Small intestine (tissue), 7 donors: ENCODE measurements around the gene KTN1. TPM values are rescaled to one million over a fixed set of nuclear protein-coding genes. Genes with fewer than 3 reads are reported as not detected.

Experiments used
- DNase-seq, 2 donors: peaks; one replicate each; pipeline versions ENCODE4 v3.0.0 to v3.0.0-alpha.2; 2013
- FAIRE-seq: peaks from 2 replicates; lab custom pipeline; 2012; peaks lifted over from hg19 to GRCh38; lab: Jason Lieb, UNC
- H3K27ac ChIP-seq, 3 donors: one replicate each; pipeline ENCODE4 v1.5.1; 2013; ENCODE audit warnings: low read length in 2 of 3, mild to moderate bottlenecking in 2 of 3, control low read depth in 1 of 3, inconsistent platforms in 1 of 3, low read depth in 1 of 3, moderate library complexity in 1 of 3
- H3K27me3 ChIP-seq, 3 donors: one replicate each; pipeline ENCODE4 v1.6.1; 2013; ENCODE audit warnings: low read length in 3 of 3, inconsistent platforms in 1 of 3; ENCODE audit not compliant: control insufficient read depth in 3 of 3, insufficient read depth in 3 of 3
- H3K36me3 ChIP-seq, 3 donors: one replicate each; pipeline ENCODE4 v1.6.1; 2013; ENCODE audit warnings: low read length in 3 of 3, inconsistent platforms in 1 of 3, low read depth in 1 of 3, mild to moderate bottlenecking in 1 of 3, moderate library complexity in 1 of 3; ENCODE audit not compliant: control insufficient read depth in 3 of 3, insufficient read depth in 2 of 3
- H3K4me1 ChIP-seq, 3 donors: one replicate each; pipeline ENCODE4 v1.6.1; 2013; ENCODE audit warnings: low read length in 2 of 3, inconsistent platforms in 1 of 3, low read depth in 1 of 3, mild to moderate bottlenecking in 1 of 3, moderate library complexity in 1 of 3; ENCODE audit not compliant: control insufficient read depth in 3 of 3, insufficient read depth in 2 of 3
- H3K4me3 ChIP-seq, 3 donors: one replicate each; pipeline ENCODE4 v1.5.1; 2013; ENCODE audit warnings: low read length in 3 of 3, control low read depth in 1 of 3, inconsistent platforms in 1 of 3, low read depth in 1 of 3, mild to moderate bottlenecking in 1 of 3, moderate library complexity in 1 of 3
- H3K9me3 ChIP-seq, 2 donors: one replicate each; pipeline ENCODE4 v1.6.1; 2013; ENCODE audit warnings: low read depth in 1 of 2, low read length in 1 of 2; ENCODE audit not compliant: control insufficient read depth in 2 of 2, insufficient read depth in 1 of 2
- WGBS, 3 donors: extraction: QIAGEN DNeasy Blood & Tissue Kit; methylation state at CpG; one replicate each; pipeline ENCODE4 v1.1.7; 2013; 5-methylcytosine and 5-hydroxymethylcytosine counted together
- polyA plus RNA-seq, 4 donors: library from polyadenylated mRNA; stranded (reverse) in 3 of 4; unstranded in 1 of 4; fragments of 200-250 nt in 3 of 4; fragments of 120-200 nt in 1 of 4; gene quantifications; one replicate each; pipeline versions ENCODE4 v1.2.1 to v1.2.3, GENCODE V29; 2013
- donor health status: healthy with polysubstance abuse.
- donor health status: control.
- donor health status: control.
- donor health status: Bipolar disorder and iron deficiency.
- donor health status: healthy.

KTN1 gene
- polyA plus RNA-seq, 4 donors = 42.9 to 103 (median 67.8) TPM

DNA sequence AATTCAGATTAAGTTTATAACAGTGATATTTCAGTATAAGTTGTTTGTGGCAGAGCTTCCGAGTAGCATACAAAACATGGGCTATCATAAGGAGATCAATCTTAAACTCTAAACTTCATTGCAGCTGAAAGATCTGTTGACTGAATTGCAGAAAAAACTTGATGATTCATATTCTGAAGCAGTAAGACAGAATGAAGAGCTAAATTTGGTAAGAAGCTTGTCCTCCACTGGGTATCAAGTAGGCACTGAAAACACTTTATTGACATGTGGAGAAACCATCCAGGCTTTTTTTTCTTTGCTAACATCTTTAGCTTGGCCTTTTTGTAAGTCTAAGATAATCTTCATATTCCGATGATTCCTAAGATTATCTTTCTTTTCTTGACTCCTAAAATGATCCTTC, 93.0 kb downstream of the KTN1 start:
- H3K4me1 ChIP-seq = no peaks in the 10 kb centered on the region
- no peaks in the 10 kb centered on the region for H3K27me3 ChIP-seq
- DNase-seq (no peak), FAIRE-seq (no peak)
- H3K36me3 ChIP-seq = peaks cover 6 to 22% (median 9%) of the 10 kb centered on the region in 3 donors
- H3K27ac ChIP-seq = no peak overlapping the region
- WGBS, 3 donors = 71 to 97% (median 94%) methylated on average over 2 of the region's 2 CpGs
- H3K9me3 ChIP-seq = no peaks in the 10 kb centered on the region
- H3K4me3 ChIP-seq = no peak overlapping the region

- DNase-seq = no peak
- peaks cover 8 to 15% (median 13%) of the 10 kb centered on the region in 3 donors for H3K36me3 ChIP-seq
- H3K9me3 ChIP-seq = no peaks in the 10 kb centered on the region
Measured at GRCh38 chr14:55681096-55681495, 101.1 kb downstream of the KTN1 start.

GRCh38 chr14:55684956-55685584, 105.1 kb downstream of the KTN1 start:
- WGBS, 3 donors = 95 to 98% (median 97%) methylated on average over 8 of the region's 8 CpGs

More at GRCh38 chr14:55681096-55681495, 101.1 kb downstream of the KTN1 start:
- no peak for FAIRE-seq
- Histone ChIP-seq H3K27ac (no peak overlapping the region), H3K27me3 (no peaks in the 10 kb centered on the region), H3K4me3 (no peak overlapping the region), H3K4me1 (peaks cover 0 to 8% (median 0%) of the 10 kb centered on the region in 3 donors)
- WGBS, 3 donors = 95 to 100% (median 96%) methylated on average over 2 of the region's 2 CpGs

GRCh38 chr14:55686713-55687112, 106.7 kb downstream of the KTN1 start:
- FAIRE-seq (no peak), DNase-seq (no peak)
- WGBS, 3 donors = 87 to 90% (median 87%) methylated on average over 7 of the region's 7 CpGs
- Histone ChIP-seq H3K9me3 (no peaks in the 10 kb centered on the region), H3K27ac (no peak overlapping the region), H3K36me3 (peaks cover 4 to 12% (median 9%) of the 10 kb centered on the region in 3 donors), H3K4me3 (no peak overlapping the region), H3K27me3 (no peaks in the 10 kb centered on the region), H3K4me1 (no peaks in the 10 kb centered on the region)

More at GRCh38 chr14:55684956-55685584, 105.1 kb downstream of the KTN1 start:
- H3K27me3 ChIP-seq = no peaks in the 10 kb centered on the region
- DNase-seq = no peak
- no peak for FAIRE-seq
- no peaks in the 10 kb centered on the region for H3K9me3 ChIP-seq
- H3K4me3 ChIP-seq = no peak overlapping the region
- H3K4me1 ChIP-seq = no peaks in the 10 kb centered on the region
- H3K36me3 ChIP-seq = peaks cover 8 to 12% (median 9%) of the 10 kb centered on the region in 3 donors
- H3K27ac ChIP-seq = no peak overlapping the region

GRCh38 chr14:55688566-55688965, 108.6 kb downstream of the KTN1 start:
- Histone ChIP-seq H3K36me3 (peaks cover 2 to 12% (median 5%) of the 10 kb centered on the region in 3 donors), H3K4me1 (peaks cover 0 to 1% (median 0%) of the 10 kb centered on the region in 3 donors), H3K9me3 (no peaks in the 10 kb centered on the region), H3K27me3 (no peaks in the 10 kb centered on the region), H3K27ac (no peak overlapping the region), H3K4me3 (no peak overlapping the region)
- DNase-seq (no peak), FAIRE-seq (no peak)
- 86 to 90% (median 87%) methylated on average over 2 of the region's 2 CpGs for WGBS, 3 donors

DNA sequence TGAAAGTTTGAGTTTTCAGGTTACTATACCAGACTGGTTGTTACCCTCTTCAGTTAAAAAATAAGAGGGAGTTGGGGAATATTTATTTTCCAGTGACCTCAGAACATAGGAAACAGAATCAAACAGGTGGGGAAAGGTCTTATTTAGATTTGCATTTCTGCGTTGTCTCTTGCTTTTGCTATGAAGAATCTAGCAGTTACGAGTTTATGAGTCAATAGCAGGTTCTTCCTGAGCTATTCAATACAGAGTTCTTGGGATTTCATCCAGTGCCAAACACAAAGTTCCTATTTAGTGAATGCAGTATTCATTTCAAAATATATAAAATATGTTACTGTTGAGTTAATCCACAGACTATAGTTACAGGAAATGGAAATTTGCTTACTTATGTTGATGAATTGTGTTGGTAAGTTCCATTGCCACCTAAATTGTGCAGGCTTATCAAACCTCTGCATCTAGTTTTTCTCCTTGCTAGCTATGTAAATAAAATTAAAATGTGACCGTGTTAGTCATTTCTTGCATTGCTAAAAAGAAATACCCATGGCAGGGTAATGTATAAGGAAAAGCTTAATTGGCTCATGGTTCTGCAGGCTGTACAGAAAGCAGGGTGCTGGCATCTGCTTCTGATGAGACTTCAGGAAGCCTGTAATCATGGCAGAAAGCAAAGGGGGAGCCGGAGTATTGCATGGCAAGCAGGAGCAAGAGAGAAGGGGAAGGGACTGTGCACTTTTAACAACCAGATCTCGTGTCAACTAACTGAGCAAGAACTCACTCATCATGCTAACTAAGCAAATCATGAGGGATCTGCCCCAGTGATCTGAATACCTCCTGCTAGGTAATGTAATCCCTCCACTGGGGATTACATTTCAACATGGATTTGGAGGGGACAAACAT, 110.2 kb downstream of the KTN1 start:
- WGBS, 3 donors = 76 to 84% (median 84%) methylated on average over 5 of the region's 5 CpGs
- Histone ChIP-seq H3K9me3 (no peaks in the 10 kb centered on the region), H3K4me1 (peaks cover 0 to 2% (median 0%) of the 10 kb centered on the region in 3 donors), H3K36me3 (peaks cover under 1 to 7% (median 5%) of the 10 kb centered on the region in 3 donors), H3K4me3 (no peak overlapping the region), H3K27me3 (no peaks in the 10 kb centered on the region), H3K27ac (no peak overlapping the region)
- no peak for DNase-seq
- FAIRE-seq = no peak

DNA sequence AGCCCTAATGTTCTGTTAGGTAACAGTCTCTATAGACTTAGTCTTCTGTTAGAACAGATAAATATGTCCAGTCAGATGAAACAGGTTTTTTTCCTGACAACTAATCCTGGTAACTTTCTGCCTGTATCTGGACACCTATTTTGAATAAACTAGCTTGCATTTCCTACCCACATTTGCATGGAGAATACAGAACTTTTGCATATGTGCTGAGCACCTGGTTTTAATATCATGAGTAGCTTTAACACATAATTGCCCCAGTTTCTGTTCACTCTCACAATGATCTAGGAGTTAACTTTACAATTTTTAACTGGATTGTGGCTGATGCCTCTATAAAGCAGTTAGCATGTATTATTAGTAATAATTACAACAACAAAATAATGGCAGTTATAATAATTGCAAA, 111.7 kb downstream of the KTN1 start:
- H3K4me1 ChIP-seq = peaks cover 0 to 14% (median 2%) of the 10 kb centered on the region in 3 donors
- H3K27me3 ChIP-seq = no peaks in the 10 kb centered on the region

GRCh38 chr14:55693904-55694303, 113.9 kb downstream of the KTN1 start:
- peaks cover 0 to 24% (median 2%) of the 10 kb centered on the region in 3 donors for H3K4me1 ChIP-seq
- 79 to 87% (median 85%) methylated on average over 4 of the region's 4 CpGs for WGBS, 3 donors
- H3K27ac ChIP-seq = no peak overlapping the region
- H3K9me3 ChIP-seq = peaks cover 0 to 2% of the 10 kb centered on the region in 2 donors
- no peak overlapping the region for H3K4me3 ChIP-seq
- FAIRE-seq (no peak), DNase-seq (no peak)
- no peaks in the 10 kb centered on the region for H3K27me3 ChIP-seq
- H3K36me3 ChIP-seq = peaks cover 0 to 2% (median 0%) of the 10 kb centered on the region in 3 donors

More for the DNA sequence above, 111.7 kb downstream of the KTN1 start:
- Histone ChIP-seq H3K27ac (no peak overlapping the region), H3K36me3 (peaks cover 0 to 4% (median 2%) of the 10 kb centered on the region in 3 donors), H3K9me3 (no peaks in the 10 kb centered on the region), H3K4me3 (no peak overlapping the region)
- FAIRE-seq = no peak
- DNase-seq = no peak
